Measurements from ENCODE around the gene C1QTNF6. TPM values are rescaled to one million over a fixed set of nuclear protein-coding genes. Genes with fewer than 3 reads are reported as not detected.
A peak's percentile ranks its signal among the peaks of the same experiment; 100 is the strongest.
"Not testable (repeated sequence)": the region's sequence is repeated elsewhere in the genome, so short reads cannot be mapped to it uniquely, and the experiment has no call there.

The C1QTNF6 gene
- total RNA-seq, 1 donor from 2014 or later: 1.3 TPM

DNA sequence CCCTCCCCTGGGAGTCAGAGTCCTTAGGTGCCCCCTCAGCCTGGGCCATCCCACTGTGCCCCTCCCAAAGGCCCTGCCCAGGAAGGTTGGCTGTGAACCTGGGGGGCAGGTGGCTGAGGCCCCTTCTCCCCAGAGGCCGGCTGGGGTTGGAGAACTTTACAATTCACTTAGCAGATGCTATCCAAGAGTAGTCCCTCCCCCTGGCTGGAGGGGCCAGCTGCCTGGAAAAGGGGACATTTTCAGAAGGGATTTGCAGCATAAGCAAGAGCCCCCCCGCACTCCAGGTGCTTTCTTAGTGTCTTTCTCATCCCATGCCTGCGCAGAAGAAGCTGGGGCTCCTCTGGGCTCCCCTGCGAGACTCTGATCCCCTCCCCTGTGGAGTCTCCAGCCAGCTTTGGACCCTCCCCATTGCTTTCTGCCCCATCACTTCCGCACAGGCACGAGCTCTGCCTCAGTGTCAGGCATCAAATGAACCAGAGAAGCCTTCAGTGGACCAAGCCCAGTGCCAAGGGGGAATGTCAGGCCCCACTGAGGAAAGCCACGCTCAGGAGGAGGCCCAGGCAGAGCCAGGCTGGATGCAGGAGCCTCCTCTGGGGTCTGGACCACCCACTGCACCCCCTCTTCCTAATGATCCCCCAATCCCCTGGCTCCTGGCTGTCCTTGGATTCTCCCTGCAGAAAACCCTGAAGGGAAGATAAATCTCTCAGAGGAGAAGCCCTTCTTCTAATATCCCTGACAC, 20.5 kb upstream of the C1QTNF6 start:
- peak; percentile 75 for DNase-seq (ENCODE audit: low spot score)

DNA sequence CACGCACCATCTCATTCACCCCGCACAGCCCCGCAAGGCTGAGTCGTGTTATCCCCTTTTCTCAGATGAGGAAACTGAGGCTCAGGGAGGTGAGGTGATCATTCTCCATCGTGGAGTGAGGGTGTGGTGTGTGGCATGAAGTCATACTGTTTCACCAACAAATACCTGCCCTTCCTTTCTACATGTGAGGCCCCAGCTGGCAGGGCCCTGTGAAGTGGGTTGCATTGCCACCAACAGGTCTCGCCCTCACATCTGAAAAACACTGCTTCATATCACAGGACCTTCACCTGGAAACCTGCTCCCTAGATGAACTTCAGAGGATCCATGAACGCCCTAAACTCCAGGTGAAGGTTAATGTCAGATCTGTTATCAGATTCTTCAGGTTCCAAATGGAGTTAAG, 19.9 kb upstream of the C1QTNF6 start:
- peak; percentile 41 for DNase-seq (ENCODE audit: low spot score)

GRCh38 chr22:37206841-37207821, 19.1 kb upstream of the C1QTNF6 start:
- peak; percentile 88 for DNase-seq (ENCODE audit: low spot score)

- peak; percentile 62 for DNase-seq (ENCODE audit: low spot score)
These were observed 18.2 kb upstream of the C1QTNF6 start for GRCh38 chr22:37206118-37206840.

GRCh38 chr22:37205046-37205445, 17.0 kb upstream of the C1QTNF6 start:
- DNase-seq (ENCODE audit: low spot score): peak; percentile 60

- DNase-seq (ENCODE audit: low spot score): peak; percentile 37
These were observed 16.1 kb upstream of the C1QTNF6 start for GRCh38 chr22:37204045-37204655.

DNA sequence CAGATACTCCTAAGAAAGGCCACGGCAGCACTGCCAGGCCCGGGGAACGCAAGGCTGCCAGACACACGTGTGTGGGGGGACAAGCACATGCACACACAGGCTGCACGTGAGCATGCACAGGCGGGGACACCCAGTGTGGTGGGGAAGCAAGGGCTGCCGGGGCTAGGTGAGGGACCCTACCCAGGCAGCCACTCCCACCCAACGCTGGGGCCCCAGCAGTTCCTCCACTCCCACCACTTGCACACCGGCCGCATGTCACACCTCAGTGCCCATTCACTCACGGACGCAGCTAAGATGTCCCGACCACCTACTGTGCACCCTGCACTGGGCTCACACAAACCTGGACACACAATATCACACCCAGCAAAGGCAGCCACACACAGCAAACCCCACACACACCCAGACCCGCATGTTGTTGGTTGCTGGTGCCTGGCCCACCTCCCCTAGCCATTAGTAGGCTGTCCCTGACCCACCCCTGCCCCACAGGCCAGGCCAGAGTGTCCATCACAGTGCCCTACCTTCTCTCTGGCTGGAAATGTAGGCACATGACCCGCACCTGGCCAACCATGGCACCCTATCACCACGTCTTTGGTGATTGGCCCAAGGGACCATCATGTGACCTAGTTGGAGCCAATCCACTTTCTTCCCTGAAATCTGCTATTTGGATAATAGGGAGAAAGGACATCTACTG, 15.5 kb upstream of the C1QTNF6 start:
- DNase-seq (ENCODE audit: low spot score): peak; percentile 77

- peak; percentile 55 for DNase-seq (ENCODE audit: low spot score)
These were observed 14.7 kb upstream of the C1QTNF6 start for GRCh38 chr22:37202716-37203115.

- DNase-seq (ENCODE audit: low spot score): peak; percentile 12
These were observed 14.0 kb upstream of the C1QTNF6 start for GRCh38 chr22:37202001-37202555.

DNA sequence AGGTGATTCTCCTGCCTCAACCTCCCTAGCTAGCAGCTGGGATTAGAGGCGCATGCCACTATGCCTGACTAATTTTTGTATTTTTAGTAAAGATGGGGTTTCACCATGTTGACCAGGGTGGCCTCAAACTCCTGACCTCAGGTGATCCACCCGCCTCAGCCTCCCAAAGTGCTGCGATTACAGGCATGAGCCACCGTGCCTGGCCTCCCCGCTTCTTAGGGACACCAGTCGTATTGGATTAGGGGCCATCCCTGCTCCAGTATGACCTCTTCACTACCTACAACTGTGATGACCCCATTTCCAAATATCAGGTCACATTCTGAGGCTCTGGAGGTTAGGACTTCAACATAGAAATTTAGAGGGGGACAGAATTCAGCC, 13.4 kb upstream of the C1QTNF6 start:
- not testable (repeated sequence) for DNase-seq (ENCODE audit: low spot score)

- DNase-seq (ENCODE audit: low spot score): no peak
These were observed 11.7 kb upstream of the C1QTNF6 start for GRCh38 chr22:37199760-37200108.

DNA sequence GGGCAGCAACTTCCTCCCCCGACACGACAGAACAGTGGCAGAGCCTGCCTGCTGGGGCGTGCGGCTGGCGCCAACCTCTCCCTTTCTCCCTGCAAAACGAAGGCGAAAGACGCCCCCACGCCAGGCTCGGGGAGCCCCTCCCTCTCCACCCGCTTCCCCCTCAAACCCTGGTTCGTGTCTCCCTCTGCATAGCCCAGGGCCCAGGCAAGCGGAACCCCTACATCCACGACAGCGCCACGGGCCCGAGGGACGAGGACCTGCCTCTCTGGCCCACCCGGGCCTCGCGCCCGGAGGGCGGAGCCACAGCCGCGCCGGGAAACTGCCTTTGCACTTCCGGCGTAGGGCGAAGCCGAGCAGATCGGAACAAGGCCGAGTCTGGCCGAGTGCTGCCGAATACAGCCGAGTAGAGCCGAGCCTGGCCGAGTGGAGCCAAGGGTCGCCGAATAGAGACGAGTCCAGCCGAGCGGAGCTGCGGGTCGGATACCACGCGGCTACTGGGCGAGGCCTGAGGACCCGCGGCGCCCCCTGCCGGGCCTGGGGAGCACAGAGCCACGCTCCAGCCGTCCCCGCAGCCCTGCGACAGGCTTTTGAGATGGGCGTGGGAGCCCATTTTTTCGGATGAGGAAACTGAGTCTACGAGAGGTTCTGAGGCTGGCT, 11.2 kb upstream of the C1QTNF6 start:
- DNase-seq (ENCODE audit: low spot score): peak; percentile 100

DNA sequence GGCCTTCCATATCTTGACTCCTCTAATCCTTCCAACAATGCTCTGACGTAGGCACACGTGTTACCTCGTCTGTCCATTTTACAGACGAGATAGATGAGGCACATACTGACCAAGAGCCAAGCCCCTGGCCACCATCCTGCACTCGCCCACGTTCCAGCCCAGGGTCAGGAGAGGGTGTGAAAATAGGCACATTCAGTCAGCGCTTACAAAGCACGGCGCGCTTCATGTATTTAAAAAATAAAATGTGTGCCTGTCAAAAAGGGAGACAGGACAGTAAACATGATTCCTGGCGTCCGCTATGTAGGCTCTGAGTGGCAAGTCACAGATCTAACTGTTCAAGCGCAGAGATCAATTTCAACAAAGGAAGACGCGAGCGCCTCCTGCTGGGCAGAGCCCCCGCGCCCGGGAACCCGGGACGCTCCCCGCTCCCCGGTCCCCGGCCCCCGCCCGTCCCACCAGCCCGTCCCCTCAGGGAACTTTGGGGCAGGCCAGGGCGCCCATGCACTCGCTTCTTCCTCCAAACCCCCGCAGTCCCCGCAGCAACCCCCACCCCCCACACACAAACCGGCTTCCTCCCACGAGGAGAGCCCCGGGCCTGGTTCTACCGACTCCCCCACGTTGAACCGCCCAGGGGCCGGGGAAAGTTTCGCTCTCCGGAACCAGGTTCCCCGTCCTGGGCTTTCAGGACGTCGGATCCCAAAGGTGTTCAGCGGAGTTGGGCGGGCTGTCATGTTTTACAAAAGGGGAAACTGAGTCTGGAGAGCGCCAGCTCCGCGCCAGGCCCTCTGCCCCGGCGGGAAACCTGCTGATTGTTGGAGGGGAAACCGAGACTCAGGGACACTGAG, 10.4 kb upstream of the C1QTNF6 start:
- DNase-seq (ENCODE audit: low spot score): peak; percentile 95

DNA sequence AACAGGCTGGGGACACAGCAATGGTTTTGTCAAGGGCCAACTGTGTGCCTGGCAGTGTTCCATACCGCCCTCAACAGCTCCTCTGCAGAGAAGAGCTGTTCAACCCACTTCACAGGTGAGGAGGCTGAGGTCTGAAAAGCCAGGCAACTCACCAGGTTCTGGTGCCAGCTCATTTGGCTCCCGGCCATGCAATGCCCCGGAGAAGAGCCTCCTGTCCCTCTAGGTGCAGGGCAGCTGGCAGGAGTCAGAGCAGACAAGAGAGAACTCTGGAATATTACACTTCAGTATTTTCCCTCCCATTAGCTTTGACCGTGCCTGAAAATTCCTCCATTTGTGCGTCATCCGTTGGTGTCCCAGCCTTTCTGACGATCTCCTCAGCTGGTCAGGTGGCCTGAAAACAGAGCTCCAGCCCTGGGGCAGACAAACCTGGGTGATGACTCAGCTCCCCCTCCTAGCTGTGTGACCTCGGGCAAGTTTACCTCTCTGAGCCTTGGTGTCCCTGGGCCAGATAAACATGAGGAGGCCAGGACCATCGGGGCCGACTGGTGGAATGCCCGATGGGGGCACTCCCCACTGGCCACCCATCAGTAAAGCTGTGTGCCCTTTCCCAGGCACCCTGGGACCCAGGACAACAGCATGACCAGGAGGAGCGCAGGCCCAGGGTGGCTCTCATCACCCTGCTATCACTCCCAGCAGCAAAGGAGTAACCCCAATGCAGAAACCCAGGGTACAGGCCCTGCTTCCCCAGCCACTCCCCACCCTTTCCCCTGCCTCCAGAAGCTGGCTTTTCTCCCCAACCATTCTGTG, 9.6 kb upstream of the C1QTNF6 start:
- DNase-seq (ENCODE audit: low spot score): no peak

DNA sequence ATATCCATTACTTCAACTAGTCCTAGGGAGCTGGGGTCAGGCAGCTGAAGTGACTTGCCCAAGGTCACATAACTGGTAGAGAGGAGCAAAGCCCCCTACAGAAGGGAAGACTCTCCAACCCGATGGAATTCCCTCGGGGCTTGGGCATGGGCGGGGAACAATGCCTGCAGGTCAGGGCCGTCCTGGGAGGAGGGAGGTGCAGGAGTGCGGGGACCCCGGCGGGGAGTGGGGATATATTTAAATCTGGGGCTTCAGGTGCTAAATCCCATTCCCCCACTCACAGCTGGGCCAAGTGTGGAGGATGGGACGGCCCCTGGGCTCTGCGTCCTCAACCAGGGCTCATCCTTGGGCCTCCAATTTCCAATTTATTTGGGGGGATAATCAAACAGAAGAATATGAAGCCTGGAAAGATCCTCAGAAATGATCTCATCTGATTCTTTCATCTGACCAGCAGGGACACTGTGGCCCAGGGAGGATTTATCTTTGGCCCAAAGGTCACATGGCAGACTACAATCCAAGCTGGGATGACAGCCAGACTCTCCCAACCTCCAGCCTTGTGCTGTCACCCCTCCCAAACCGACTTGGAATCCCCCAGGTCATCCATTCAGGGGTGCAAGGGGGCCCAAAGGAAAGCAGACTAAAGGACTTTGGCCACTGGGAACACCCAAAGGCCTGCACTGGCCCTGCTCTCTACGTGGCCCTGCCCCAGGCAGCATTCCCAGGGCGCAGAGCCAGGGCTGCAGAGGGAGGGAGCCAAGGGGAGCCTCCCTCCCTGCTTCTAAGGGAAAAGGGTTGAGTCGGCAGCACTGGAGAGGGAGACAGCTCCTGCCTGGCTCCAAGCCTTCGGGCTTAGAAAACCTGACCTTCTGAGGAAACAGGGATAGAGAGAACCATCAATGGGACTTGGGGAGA, 8.7 kb upstream of the C1QTNF6 start:
- DNase-seq (ENCODE audit: low spot score): no peak

GRCh38 chr22:37195921-37196320, 7.9 kb upstream of the C1QTNF6 start:
- DNase-seq (ENCODE audit: low spot score): no peak

DNA sequence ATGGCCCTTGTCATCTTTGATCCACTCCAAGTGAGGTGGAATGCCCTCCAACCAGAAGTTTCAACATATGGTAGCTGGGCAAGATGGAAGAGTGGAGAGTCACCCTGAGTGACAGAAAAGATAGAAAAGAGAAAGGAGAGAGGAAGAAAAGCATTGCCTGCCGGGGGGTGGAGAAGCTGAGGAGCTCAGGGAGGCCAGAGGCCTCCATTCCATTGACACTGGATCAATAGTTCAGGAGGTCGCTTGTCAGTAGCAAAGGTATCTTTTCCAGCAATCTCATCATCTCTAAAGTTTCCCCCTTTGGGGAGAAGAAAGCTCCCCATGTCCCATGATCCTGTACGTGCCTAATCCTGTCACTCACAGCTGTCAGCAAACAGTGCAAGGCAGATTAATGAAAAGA, 6.7 kb upstream of the C1QTNF6 start:
- DNase-seq (ENCODE audit: low spot score): no peak
